GM12878 (cell line): ENCODE data around the gene HTR2B.

Experiments
- ESRRA ChIP-seq: IDR thresholded peaks from 2 replicates; pipeline ENCODE4 v1.6.1; 2012; ENCODE audit warnings: mild to moderate bottlenecking, low read length, improper control_type of control experiment
- JUND ChIP-seq: IDR thresholded peaks from 2 replicates; pipeline ENCODE4 v1.6.1; 2012; ENCODE audit warnings: low read depth, mild to moderate bottlenecking, low read length, improper control_type of control experiment, moderate library complexity
- NFXL1 ChIP-seq: fragments of 450-650 bp; IDR thresholded peaks from 2 replicates; pipeline ENCODE4 v1.6.1; 2017; ENCODE audit warnings: antibody characterized with exemption, mild to moderate bottlenecking, borderline replicate concordance
- TF ChIP-seq, protein P1 (sequence below): IDR thresholded peaks from 2 replicates; pipeline ENCODE4 v1.6.1; 2012; ENCODE audit warnings: mild to moderate bottlenecking, low read depth, low read length
- TF ChIP-seq, protein P2 (sequence below): fragments of 450-650 bp; IDR thresholded peaks from 2 replicates; pipeline ENCODE4 v1.6.1; 2018; ENCODE audit warnings: borderline replicate concordance, mild to moderate bottlenecking; ENCODE audit not compliant: partially characterized antibody

DNA sequence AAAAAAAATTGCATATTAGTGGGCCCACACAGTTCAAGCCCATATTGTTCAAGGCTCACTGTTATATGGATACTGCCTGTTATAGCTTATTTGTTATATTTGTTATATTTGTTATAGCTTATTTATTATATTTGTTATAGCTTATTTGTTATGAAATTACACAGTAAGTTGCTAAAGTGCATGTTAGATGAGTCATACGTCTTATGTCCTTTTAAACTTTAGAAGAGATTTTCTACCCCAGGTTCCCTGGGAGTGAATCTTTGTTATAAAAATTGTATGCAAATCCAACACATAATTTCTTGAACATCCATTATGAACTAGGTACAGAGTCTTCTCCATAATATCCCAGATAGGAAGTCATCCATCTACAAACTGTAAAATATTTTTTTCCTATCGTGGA is 22.1 kb downstream of the HTR2B start:
- TF ChIP-seq NFXL1 (no peak), ESRRA (no peak), JUND (no peak)
- TF ChIP-seq, protein P1, sequence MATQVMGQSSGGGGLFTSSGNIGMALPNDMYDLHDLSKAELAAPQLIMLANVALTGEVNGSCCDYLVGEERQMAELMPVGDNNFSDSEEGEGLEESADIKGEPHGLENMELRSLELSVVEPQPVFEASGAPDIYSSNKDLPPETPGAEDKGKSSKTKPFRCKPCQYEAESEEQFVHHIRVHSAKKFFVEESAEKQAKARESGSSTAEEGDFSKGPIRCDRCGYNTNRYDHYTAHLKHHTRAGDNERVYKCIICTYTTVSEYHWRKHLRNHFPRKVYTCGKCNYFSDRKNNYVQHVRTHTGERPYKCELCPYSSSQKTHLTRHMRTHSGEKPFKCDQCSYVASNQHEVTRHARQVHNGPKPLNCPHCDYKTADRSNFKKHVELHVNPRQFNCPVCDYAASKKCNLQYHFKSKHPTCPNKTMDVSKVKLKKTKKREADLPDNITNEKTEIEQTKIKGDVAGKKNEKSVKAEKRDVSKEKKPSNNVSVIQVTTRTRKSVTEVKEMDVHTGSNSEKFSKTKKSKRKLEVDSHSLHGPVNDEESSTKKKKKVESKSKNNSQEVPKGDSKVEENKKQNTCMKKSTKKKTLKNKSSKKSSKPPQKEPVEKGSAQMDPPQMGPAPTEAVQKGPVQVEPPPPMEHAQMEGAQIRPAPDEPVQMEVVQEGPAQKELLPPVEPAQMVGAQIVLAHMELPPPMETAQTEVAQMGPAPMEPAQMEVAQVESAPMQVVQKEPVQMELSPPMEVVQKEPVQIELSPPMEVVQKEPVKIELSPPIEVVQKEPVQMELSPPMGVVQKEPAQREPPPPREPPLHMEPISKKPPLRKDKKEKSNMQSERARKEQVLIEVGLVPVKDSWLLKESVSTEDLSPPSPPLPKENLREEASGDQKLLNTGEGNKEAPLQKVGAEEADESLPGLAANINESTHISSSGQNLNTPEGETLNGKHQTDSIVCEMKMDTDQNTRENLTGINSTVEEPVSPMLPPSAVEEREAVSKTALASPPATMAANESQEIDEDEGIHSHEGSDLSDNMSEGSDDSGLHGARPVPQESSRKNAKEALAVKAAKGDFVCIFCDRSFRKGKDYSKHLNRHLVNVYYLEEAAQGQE = no peak
- TF ChIP-seq, protein P2, sequence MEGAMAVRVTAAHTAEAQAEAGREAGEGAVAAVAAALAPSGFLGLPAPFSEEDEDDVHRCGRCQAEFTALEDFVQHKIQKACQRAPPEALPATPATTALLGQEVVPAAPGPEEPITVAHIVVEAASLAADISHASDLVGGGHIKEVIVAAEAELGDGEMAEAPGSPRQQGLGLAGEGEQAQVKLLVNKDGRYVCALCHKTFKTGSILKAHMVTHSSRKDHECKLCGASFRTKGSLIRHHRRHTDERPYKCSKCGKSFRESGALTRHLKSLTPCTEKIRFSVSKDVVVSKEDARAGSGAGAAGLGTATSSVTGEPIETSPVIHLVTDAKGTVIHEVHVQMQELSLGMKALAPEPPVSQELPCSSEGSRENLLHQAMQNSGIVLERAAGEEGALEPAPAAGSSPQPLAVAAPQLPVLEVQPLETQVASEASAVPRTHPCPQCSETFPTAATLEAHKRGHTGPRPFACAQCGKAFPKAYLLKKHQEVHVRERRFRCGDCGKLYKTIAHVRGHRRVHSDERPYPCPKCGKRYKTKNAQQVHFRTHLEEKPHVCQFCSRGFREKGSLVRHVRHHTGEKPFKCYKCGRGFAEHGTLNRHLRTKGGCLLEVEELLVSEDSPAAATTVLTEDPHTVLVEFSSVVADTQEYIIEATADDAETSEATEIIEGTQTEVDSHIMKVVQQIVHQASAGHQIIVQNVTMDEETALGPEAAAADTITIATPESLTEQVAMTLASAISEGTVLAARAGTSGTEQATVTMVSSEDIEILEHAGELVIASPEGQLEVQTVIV = no peak
